ENCODE measurements around the gene NECTIN3.

DNA sequence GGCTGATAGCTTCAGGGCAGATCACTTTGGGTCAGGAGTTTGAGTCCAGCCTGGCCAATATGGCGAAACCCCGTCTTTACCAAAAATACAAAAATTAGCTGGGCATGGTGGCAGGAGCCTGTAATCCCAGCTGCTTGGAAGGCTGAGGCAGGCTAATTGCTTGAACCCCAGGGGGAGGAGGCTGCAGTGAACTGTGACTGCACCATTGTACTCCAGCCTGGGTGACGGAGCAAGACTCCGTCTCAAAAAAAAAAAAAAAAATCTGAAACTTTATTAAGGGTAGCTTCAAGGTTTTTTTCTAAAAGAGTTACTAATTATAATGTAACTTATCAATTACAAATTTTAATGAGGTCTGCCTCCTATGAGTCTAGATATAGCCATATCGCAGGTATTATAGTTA is 5.1 kb downstream of the NECTIN3 start:
- TF ChIP-seq CTCF (IDR thresholded peaks at IDR 0.05) (no peak), POLR2A (IDR thresholded peaks at IDR 0.05) (no peak)
